Testis (tissue), 2 donors: ENCODE measurements around the gene ROR2.

Experiments used
- CTCF ChIP-seq, 3 experiments: fragments of 450-650 bp in 2 of 3; fragments of 200-600 bp in 1 of 3; sonication (generic) in 1 of 3; IDR thresholded peaks; one replicate each; pipeline ENCODE4 v1.5.1; 2016 to 2019; ENCODE audit warnings: antibody characterized with exemption in 3 of 3, mild to moderate bottlenecking in 2 of 3, moderate library complexity in 1 of 3
- POLR2A ChIP-seq: fragments of 450-650 bp; IDR thresholded peaks from one replicate; pipeline ENCODE4 v1.6.1; 2017; ENCODE audit warnings: antibody characterized with exemption, mild to moderate bottlenecking, moderate library complexity

- TF ChIP-seq CTCF (IDR thresholded peaks at IDR 0.05) = no peak
- no peak for TF ChIP-seq POLR2A
Observed at GRCh38 chr9:91903126-91903911, 46.7 kb downstream of the ROR2 start.
